ENCODE measurements around the gene NSUN2.

- no peak for TF ChIP-seq CTCF (IDR thresholded peaks at IDR 0.05)
- TF ChIP-seq POLR2A (IDR thresholded peaks at IDR 0.05) = no peak
These were observed 29.2 kb downstream of the NSUN2 start for GRCh38 chr5:6603643-6604042.

All from esophagus squamous epithelium (tissue), 4 donors.